Left lobe of liver (tissue), 2 donors: ENCODE results near the gene PRKAR1B. TPM values are rescaled to one million over a fixed set of nuclear protein-coding genes. Genes with fewer than 3 reads are reported as not detected.
A peak's percentile ranks its signal among the peaks of the same experiment; 100 is the strongest.

Experiments
- ATAC-seq: fragments of 200-7000 bp; cut with Tn5 transposase; one replicate; pipeline ENCODE4 v1.9.1; 2020; ENCODE audit warnings: mild to moderate bottlenecking, moderate library complexity
- DNase-seq: peaks from one replicate; pipeline ENCODE4 v3.0.0-alpha.2; 2020; ENCODE audit warnings: low spot score
- total RNA-seq: library from RNA; stranded (reverse); gene quantifications from one replicate; pipeline ENCODE4 v1.2.1, GENCODE V29; 2021
- donor health status: DM: no; HTN: no; CAD: no; lungs with moderate emphysema.
- donor health status: DM: no; HTN: yes; CAD: no.

Gene PRKAR1B
- total RNA-seq, 1 donor from 2014 or later = 7.0 TPM

- DNase-seq = no peak
- ATAC-seq = no peak
Observed at GRCh38 chr7:548401-548800, 178.7 kb downstream of the PRKAR1B start.

GRCh38 chr7:545470-545869, 181.6 kb downstream of the PRKAR1B start:
- DNase-seq = no peak
- ATAC-seq = no peak

- DNase-seq (no peak), ATAC-seq (no peak)
Observed at GRCh38 chr7:544338-545221, 182.5 kb downstream of the PRKAR1B start.

GRCh38 chr7:543501-544337, 183.4 kb downstream of the PRKAR1B start:
- DNase-seq (no peak), ATAC-seq (no peak)

GRCh38 chr7:542713-543500, 184.2 kb downstream of the PRKAR1B start:
- ATAC-seq = peak; percentile 21
- DNase-seq = no peak

- no peak for DNase-seq
Observed at GRCh38 chr7:542131-542712, 184.9 kb downstream of the PRKAR1B start.

GRCh38 chr7:541661-542060, 185.4 kb downstream of the PRKAR1B start:
- DNase-seq (no peak), ATAC-seq (no peak)

More at GRCh38 chr7:542131-542712, 184.9 kb downstream of the PRKAR1B start:
- ATAC-seq = no peak

- ATAC-seq (no peak), DNase-seq (no peak)
Observed at GRCh38 chr7:540997-541396, 186.1 kb downstream of the PRKAR1B start.

GRCh38 chr7:540579-540978, 186.5 kb downstream of the PRKAR1B start:
- DNase-seq (no peak), ATAC-seq (no peak)

GRCh38 chr7:539731-540411, 187.2 kb downstream of the PRKAR1B start:
- ATAC-seq = no peak
- no peak for DNase-seq

GRCh38 chr7:538764-539685, 188.1 kb downstream of the PRKAR1B start:
- no peak for DNase-seq

GRCh38 chr7:537911-538634, 189.0 kb downstream of the PRKAR1B start:
- ATAC-seq = peak; percentile 35
- no peak for DNase-seq

More at GRCh38 chr7:538764-539685, 188.1 kb downstream of the PRKAR1B start:
- no peak for ATAC-seq

- ATAC-seq (no peak), DNase-seq (no peak)
Observed at GRCh38 chr7:536231-536630, 190.8 kb downstream of the PRKAR1B start.

GRCh38 chr7:534959-535358, 192.1 kb downstream of the PRKAR1B start:
- DNase-seq = no peak
- no peak for ATAC-seq

- DNase-seq = no peak
- no peak for ATAC-seq
Observed at GRCh38 chr7:534075-534474, 193.0 kb downstream of the PRKAR1B start.

- no peak for ATAC-seq
- DNase-seq = no peak
Observed at GRCh38 chr7:533266-533665, 193.8 kb downstream of the PRKAR1B start.

- DNase-seq = no peak
- no peak for ATAC-seq
Observed at GRCh38 chr7:532379-533143, 194.5 kb downstream of the PRKAR1B start.

GRCh38 chr7:531777-532176, 195.3 kb downstream of the PRKAR1B start:
- DNase-seq (no peak), ATAC-seq (no peak)
